Mesenchymal stem cell (in vitro differentiated cells and primary cell): ENCODE data around the gene TMEM151A.

Source experiments
- DNase-seq: peaks from one replicate; pipeline ENCODE4 v3.0.0-alpha.2; 2013
- H2AFZ ChIP-seq: one replicate; pipeline ENCODE4 v1.6.1; 2013; ENCODE audit warnings: low read depth, mild to moderate bottlenecking, control low read depth, inconsistent platforms, low read length, moderate library complexity
- H2AK5ac ChIP-seq: 2 replicates; pipeline ENCODE4 v1.6.1; 2013; ENCODE audit warnings: low read length, moderate library complexity, mild to moderate bottlenecking, inconsistent platforms; ENCODE audit not compliant: severe bottlenecking
- H2BK120ac ChIP-seq: one replicate; pipeline ENCODE4 v1.6.1; 2013; ENCODE audit warnings: low read depth, mild to moderate bottlenecking, inconsistent platforms, low read length, moderate library complexity
- H2BK12ac ChIP-seq, 2 experiments: one replicate each; pipeline ENCODE4 v1.6.1; 2013; ENCODE audit warnings: inconsistent platforms in 2 of 2, low read length in 2 of 2, mild to moderate bottlenecking in 2 of 2, moderate library complexity in 2 of 2, control low read depth in 1 of 2
- H2BK15ac ChIP-seq: one replicate; pipeline ENCODE4 v1.6.1; 2013; ENCODE audit warnings: mild to moderate bottlenecking, low read depth, inconsistent platforms; ENCODE audit not compliant: poor library complexity, severe bottlenecking
- H2BK5ac ChIP-seq: 2 replicates; pipeline ENCODE4 v1.6.1; 2013; ENCODE audit warnings: low read depth, mild to moderate bottlenecking, low read length, control low read depth, inconsistent platforms; ENCODE audit not compliant: poor library complexity, severe bottlenecking
- H3K14ac ChIP-seq, 2 experiments: one replicate each; pipeline ENCODE4 v1.6.1; 2013; ENCODE audit warnings: inconsistent platforms in 2 of 2, low read length in 2 of 2, control low read depth in 1 of 2, mild to moderate bottlenecking in 1 of 2, moderate library complexity in 1 of 2
- H3K18ac ChIP-seq, 2 experiments: one replicate each; pipeline ENCODE4 v1.6.1; 2013; ENCODE audit warnings: inconsistent platforms in 2 of 2, low read length in 2 of 2, control low read depth in 1 of 2, low read depth in 1 of 2, mild to moderate bottlenecking in 1 of 2
- H3K23ac ChIP-seq, 2 experiments: one replicate each; pipeline ENCODE4 v1.6.1; 2013; ENCODE audit warnings: inconsistent platforms in 2 of 2, low read length in 2 of 2, mild to moderate bottlenecking in 2 of 2, moderate library complexity in 2 of 2, control low read depth in 1 of 2
- H3K27ac ChIP-seq: 2 replicates; pipeline ENCODE4 v1.5.1; 2013; ENCODE audit warnings: mild to moderate bottlenecking, moderate library complexity, low read length, control low read depth, inconsistent platforms; ENCODE audit not compliant: poor library complexity, severe bottlenecking
- H3K27me3 ChIP-seq, 2 experiments: 2 replicates each; pipeline versions ENCODE4 v1.6.1 to v1.7.0; 2013; ENCODE audit warnings: low read length in 2 of 2, mild to moderate bottlenecking in 2 of 2, moderate library complexity in 2 of 2, control low read depth in 1 of 2, inconsistent platforms in 1 of 2; ENCODE audit not compliant: control insufficient read depth in 1 of 2, insufficient read depth in 1 of 2
- H3K36me3 ChIP-seq, 2 experiments: 2 replicates each; pipeline versions ENCODE4 v1.6.1 to v1.7.0; 2013; ENCODE audit warnings: low read length in 2 of 2, control low read depth in 1 of 2, inconsistent platforms in 1 of 2, low read depth in 1 of 2, mild to moderate bottlenecking in 1 of 2; ENCODE audit not compliant: insufficient read depth in 2 of 2, control insufficient read depth in 1 of 2
- H3K4ac ChIP-seq, 2 experiments: one replicate each; pipeline ENCODE4 v1.6.1; 2013; ENCODE audit warnings: inconsistent platforms in 2 of 2, low read length in 2 of 2, mild to moderate bottlenecking in 2 of 2, moderate library complexity in 2 of 2, control low read depth in 1 of 2, low read depth in 1 of 2
- H3K4me1 ChIP-seq: 2 replicates; pipeline ENCODE4 v1.6.1; 2013; ENCODE audit warnings: low read depth, low read length, control low read depth; ENCODE audit not compliant: control insufficient read depth, insufficient read depth
- H3K4me2 ChIP-seq: 2 replicates; pipeline ENCODE4 v1.6.1; 2013; ENCODE audit warnings: low read length, mild to moderate bottlenecking, inconsistent platforms; ENCODE audit not compliant: poor library complexity, severe bottlenecking
- H3K4me3 ChIP-seq, 2 experiments: 2 replicates each; pipeline versions ENCODE4 v1.5.1 to v1.7.0; 2013; ENCODE audit warnings: low read length in 2 of 2, mild to moderate bottlenecking in 2 of 2, control low read depth in 1 of 2, low read depth in 1 of 2; ENCODE audit not compliant: insufficient read depth in 1 of 2
- H3K79me1 ChIP-seq: replicated peaks from 2 replicates; pipeline ENCODE4 v1.6.1; 2013; ENCODE audit warnings: mild to moderate bottlenecking, control low read depth, low read length, inconsistent platforms; ENCODE audit not compliant: poor library complexity, severe bottlenecking
- H3K9ac ChIP-seq: 2 replicates; pipeline ENCODE4 v1.7.0; 2013; ENCODE audit warnings: mild to moderate bottlenecking, low read length, moderate library complexity
- H3K9me3 ChIP-seq: 2 replicates; pipeline ENCODE4 v1.7.0; 2013; ENCODE audit warnings: mild to moderate bottlenecking, low read length; ENCODE audit not compliant: control insufficient read depth
- H4K8ac ChIP-seq: one replicate; pipeline ENCODE4 v1.6.1; 2013; ENCODE audit warnings: inconsistent platforms, mild to moderate bottlenecking, low read length, moderate library complexity
- H4K91ac ChIP-seq: one replicate; pipeline ENCODE4 v1.6.1; 2013; ENCODE audit warnings: mild to moderate bottlenecking, low read length, inconsistent platforms
- WGBS: methylation state at CpG from one replicate; pipeline ENCODE4 v1.1.7; 2013; ENCODE audit warnings: mixed read lengths; 5-methylcytosine and 5-hydroxymethylcytosine counted together

Gene TMEM151A

DNA sequence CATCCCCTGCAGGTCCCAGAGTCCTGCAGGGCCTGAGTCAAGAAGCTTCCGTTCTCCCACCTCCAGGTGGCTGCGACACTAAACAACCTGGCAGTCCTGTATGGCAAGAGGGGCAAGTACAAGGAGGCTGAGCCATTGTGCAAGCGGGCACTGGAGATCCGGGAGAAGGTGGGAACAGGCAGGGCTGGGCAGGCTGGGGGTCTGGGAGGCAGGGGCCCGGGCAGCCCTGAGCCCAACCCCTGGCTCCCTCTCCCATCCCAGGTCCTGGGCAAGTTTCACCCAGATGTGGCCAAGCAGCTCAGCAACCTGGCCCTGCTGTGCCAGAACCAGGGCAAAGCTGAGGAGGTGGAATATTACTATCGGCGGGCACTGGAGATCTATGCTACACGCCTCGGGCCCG lies 27.9 kb upstream of the TMEM151A start:
- no peak overlapping the region for H2BK120ac ChIP-seq
- DNase-seq: no peak
- H3K9me3 ChIP-seq: no peaks in the 10 kb centered on the region
- H3K79me1 ChIP-seq: peaks cover 41% of the 10 kb centered on the region
- no peak overlapping the region for H2AFZ ChIP-seq
- H2BK5ac ChIP-seq: no peak overlapping the region
- no peak overlapping the region for H4K91ac ChIP-seq
- H3K23ac ChIP-seq: no peak overlapping the region
- no peak overlapping the region for H3K4me3 ChIP-seq
- H3K27me3 ChIP-seq: no peaks in the 10 kb centered on the region
- no peak overlapping the region for H2BK12ac ChIP-seq
- no peak overlapping the region for H3K4me2 ChIP-seq
- H2AK5ac ChIP-seq: no peak overlapping the region
- H3K4ac ChIP-seq: no peak overlapping the region
- H3K27ac ChIP-seq: no peak overlapping the region
- 98% methylated on average over 10 of the region's 10 CpGs for WGBS
- H4K8ac ChIP-seq: no peak overlapping the region
- peaks cover 12% of the 10 kb centered on the region for H3K4me1 ChIP-seq
- H3K36me3 ChIP-seq: peaks cover 69 to 79% of the 10 kb centered on the region in 2 experiments
- no peak overlapping the region for H3K9ac ChIP-seq
- no peak overlapping the region for H3K14ac ChIP-seq
- no peak overlapping the region for H3K18ac ChIP-seq
- no peak overlapping the region for H2BK15ac ChIP-seq

DNA sequence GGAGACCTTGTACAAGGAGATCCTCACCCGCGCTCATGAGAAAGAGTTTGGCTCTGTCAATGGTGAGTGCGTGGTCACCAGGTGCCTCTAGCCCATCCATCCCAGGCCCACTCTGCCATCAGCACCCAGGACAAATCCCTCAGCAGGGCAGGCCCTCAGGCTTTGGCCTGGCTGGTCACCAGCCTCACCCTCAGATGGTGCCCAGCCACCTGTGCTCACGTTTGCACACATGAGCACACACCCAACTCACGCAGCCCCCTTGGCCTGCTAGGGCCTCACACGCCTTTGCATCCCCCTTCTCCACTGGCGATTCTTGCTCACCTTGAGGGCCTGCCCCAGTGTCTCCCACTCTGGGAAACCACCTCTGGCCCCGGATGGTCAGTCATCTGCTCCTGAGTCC lies 27.3 kb upstream of the TMEM151A start:
- no peak overlapping the region for H2BK5ac ChIP-seq
- H3K36me3 ChIP-seq: peaks cover 67 to 76% of the 10 kb centered on the region in 2 experiments
- peaks cover 35% of the 10 kb centered on the region for H3K79me1 ChIP-seq
- H2AK5ac ChIP-seq: no peak overlapping the region
- H3K18ac ChIP-seq: no peak overlapping the region
- no peak overlapping the region for H4K91ac ChIP-seq
- no peak overlapping the region for H2AFZ ChIP-seq
- no peak overlapping the region for H2BK120ac ChIP-seq
- H2BK12ac ChIP-seq: no peak overlapping the region
- peaks cover 11% of the 10 kb centered on the region for H3K4me1 ChIP-seq
- H3K9ac ChIP-seq: no peak overlapping the region
- no peak for DNase-seq
- H4K8ac ChIP-seq: no peak overlapping the region
- H2BK15ac ChIP-seq: no peak overlapping the region
- H3K4me3 ChIP-seq: no peak overlapping the region
- H3K27me3 ChIP-seq: no peaks in the 10 kb centered on the region
- no peak overlapping the region for H3K4ac ChIP-seq
- no peak overlapping the region for H3K23ac ChIP-seq
- 97% methylated on average over 8 of the region's 8 CpGs for WGBS
- no peaks in the 10 kb centered on the region for H3K9me3 ChIP-seq
- no peak overlapping the region for H3K14ac ChIP-seq
- no peak overlapping the region for H3K27ac ChIP-seq
- no peak overlapping the region for H3K4me2 ChIP-seq

DNA sequence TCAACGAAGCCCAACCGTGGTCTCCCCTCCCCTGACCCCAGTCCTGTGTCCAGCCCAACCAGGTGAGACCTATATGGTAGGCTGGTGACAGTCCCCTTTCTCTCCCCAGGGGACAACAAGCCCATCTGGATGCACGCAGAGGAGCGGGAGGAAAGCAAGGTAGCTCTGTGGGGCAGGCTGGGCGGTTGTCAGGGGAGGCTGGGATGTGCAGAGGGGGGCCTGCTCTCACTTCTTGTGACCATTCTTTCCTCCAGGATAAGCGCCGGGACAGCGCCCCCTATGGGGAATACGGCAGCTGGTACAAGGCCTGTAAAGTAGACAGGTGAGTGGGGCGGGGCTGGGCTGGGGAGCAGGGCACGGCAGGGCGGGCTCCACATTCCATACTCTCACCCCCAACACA lies 26.8 kb upstream of the TMEM151A start:
- H3K9me3 ChIP-seq: no peaks in the 10 kb centered on the region
- H2BK120ac ChIP-seq: no peak overlapping the region
- H3K4me3 ChIP-seq: no peak overlapping the region
- H2AK5ac ChIP-seq: no peak overlapping the region
- no peak overlapping the region for H2BK12ac ChIP-seq
- no peak overlapping the region for H2BK15ac ChIP-seq
- no peak for DNase-seq
- no peak overlapping the region for H3K27ac ChIP-seq
- no peak overlapping the region for H3K14ac ChIP-seq
- peaks cover 11% of the 10 kb centered on the region for H3K4me1 ChIP-seq
- H3K27me3 ChIP-seq: no peaks in the 10 kb centered on the region
- 80% methylated on average over 5 of the region's 12 CpGs for WGBS
- H3K23ac ChIP-seq: no peak overlapping the region
- no peak overlapping the region for H3K4ac ChIP-seq
- no peak overlapping the region for H2BK5ac ChIP-seq
- H3K79me1 ChIP-seq: peaks cover 30% of the 10 kb centered on the region
- H3K36me3 ChIP-seq: peaks cover 61 to 71% of the 10 kb centered on the region in 2 experiments
- no peak overlapping the region for H4K91ac ChIP-seq
- H3K9ac ChIP-seq: no peak overlapping the region
- no peak overlapping the region for H3K4me2 ChIP-seq
- no peak overlapping the region for H3K18ac ChIP-seq
- no peak overlapping the region for H2AFZ ChIP-seq
- H4K8ac ChIP-seq: no peak overlapping the region

DNA sequence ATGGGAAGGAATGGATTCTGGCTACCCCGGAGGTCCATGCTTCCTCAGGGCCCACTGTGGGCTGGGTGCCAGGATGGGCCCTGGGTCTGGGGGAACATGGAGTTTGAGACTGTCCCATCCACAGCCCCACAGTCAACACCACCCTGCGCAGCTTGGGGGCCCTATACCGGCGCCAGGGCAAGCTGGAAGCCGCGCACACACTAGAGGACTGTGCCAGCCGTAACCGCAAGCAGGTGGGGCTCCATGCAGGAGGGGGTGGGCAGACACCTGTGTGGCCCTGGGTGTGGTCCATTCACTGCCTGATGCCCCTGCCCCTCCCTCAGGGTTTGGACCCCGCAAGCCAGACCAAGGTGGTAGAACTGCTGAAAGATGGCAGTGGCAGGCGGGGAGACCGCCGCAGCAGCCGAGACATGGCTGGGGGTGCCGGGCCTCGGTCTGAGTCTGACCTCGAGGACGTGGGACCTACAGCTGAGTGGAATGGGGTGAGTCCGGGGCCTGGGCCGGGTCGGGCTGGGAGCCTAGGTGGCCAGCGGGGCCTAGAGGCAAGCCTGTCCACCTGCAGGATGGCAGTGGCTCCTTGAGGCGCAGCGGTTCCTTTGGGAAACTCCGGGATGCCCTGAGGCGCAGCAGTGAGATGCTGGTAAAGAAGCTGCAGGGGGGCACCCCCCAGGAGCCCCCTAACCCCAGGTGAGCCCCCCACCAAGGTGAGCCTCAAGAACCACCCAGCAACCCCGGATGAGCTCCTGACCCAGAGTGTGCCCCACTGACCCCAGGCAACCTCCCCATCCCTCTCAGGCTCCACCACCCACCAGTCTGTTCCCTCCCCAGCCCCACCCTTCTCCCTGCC lies 25.9 kb upstream of the TMEM151A start:
- 97% methylated on average over 22 of the region's 26 CpGs for WGBS

More for the DNA sequence above, 25.9 kb upstream of the TMEM151A start:
- Histone ChIP-seq H2AFZ (no peak overlapping the region), H3K4me3 (no peak overlapping the region), H4K91ac (peak overlapping the region; percentile 43), H2BK5ac (no peak overlapping the region), H2BK12ac (no peak overlapping the region), H2BK120ac (no peak overlapping the region), H3K9me3 (no peaks in the 10 kb centered on the region), H3K23ac (no peak overlapping the region), H3K4ac (no peak overlapping the region), H3K14ac (no peak overlapping the region), H3K27ac (no peak overlapping the region), H3K4me2 (no peak overlapping the region), H3K79me1 (peaks cover 27% of the 10 kb centered on the region), H3K4me1 (peaks cover 11% of the 10 kb centered on the region), H4K8ac (no peak overlapping the region), H3K18ac (no peak overlapping the region), H3K27me3 (no peaks in the 10 kb centered on the region), H2AK5ac (no peak overlapping the region), H3K9ac (no peak overlapping the region), H2BK15ac (peak overlapping the region; percentile 31), H3K36me3 (peaks cover 61 to 68% of the 10 kb centered on the region in 2 experiments)
- no peak for DNase-seq
